ENCODE data around the gene FAM20A. TPM values are rescaled to one million over a fixed set of nuclear protein-coding genes. Genes with fewer than 3 reads are reported as not detected.

Gene FAM20A
- total RNA-seq, 1 donor from 2014 or later: 15.6 TPM

- peaks cover 41% of the 10 kb centered on the region for H3K4me1 Mint-ChIP-seq (ENCODE audit: low read depth)
- peak; percentile 62 for DNase-seq (ENCODE audit: low spot score, unreplicated experiment)
These were observed 89.4 kb downstream of the FAM20A start for GRCh38 chr17:68511671-68512246.

GRCh38 chr17:68511254-68511670 lies 89.9 kb downstream of the FAM20A start:
- H3K36me3 Mint-ChIP-seq (ENCODE audit: insufficient read depth): peaks cover 8% of the 10 kb centered on the region
- no peak for DNase-seq (ENCODE audit: low spot score, unreplicated experiment)
- TF ChIP-seq CTCF (IDR thresholded peaks at IDR 0.05; ENCODE audit: unreplicated experiment): peak; percentile 24
- H3K27ac Mint-ChIP-seq: peak overlapping the region; percentile 91
- peak overlapping the region; percentile 77 for H3K4me3 Mint-ChIP-seq (ENCODE audit: low read depth)
- no peaks in the 10 kb centered on the region for H3K27me3 Mint-ChIP-seq
- no peaks in the 10 kb centered on the region for H3K9me3 Mint-ChIP-seq (ENCODE audit: low read depth)
- H3K4me1 Mint-ChIP-seq (ENCODE audit: low read depth): peaks cover 39% of the 10 kb centered on the region

More at GRCh38 chr17:68511671-68512246, 89.4 kb downstream of the FAM20A start:
- no peak for TF ChIP-seq CTCF (IDR thresholded peaks at IDR 0.05; ENCODE audit: unreplicated experiment)
- peak overlapping the region; percentile 98 for H3K27ac Mint-ChIP-seq
- H3K27me3 Mint-ChIP-seq: no peaks in the 10 kb centered on the region
- peak overlapping the region; percentile 99 for H3K4me3 Mint-ChIP-seq (ENCODE audit: low read depth)
- peaks cover 10% of the 10 kb centered on the region for H3K36me3 Mint-ChIP-seq (ENCODE audit: insufficient read depth)
- H3K9me3 Mint-ChIP-seq (ENCODE audit: low read depth): no peaks in the 10 kb centered on the region

- no peak for DNase-seq (ENCODE audit: low spot score, unreplicated experiment)
- Mint-ChIP-seq H3K9me3 (ENCODE audit: low read depth) (no peaks in the 10 kb centered on the region), H3K27me3 (no peaks in the 10 kb centered on the region), H3K27ac (no peak overlapping the region), H3K36me3 (ENCODE audit: insufficient read depth) (no peaks in the 10 kb centered on the region), H3K4me1 (ENCODE audit: low read depth) (peaks cover 29% of the 10 kb centered on the region), H3K4me3 (ENCODE audit: low read depth) (no peak overlapping the region)
- TF ChIP-seq CTCF (IDR thresholded peaks at IDR 0.05; ENCODE audit: unreplicated experiment): no peak
These were observed 91.8 kb downstream of the FAM20A start for GRCh38 chr17:68509141-68510057.

GRCh38 chr17:68507576-68507975 lies 93.6 kb downstream of the FAM20A start:
- Mint-ChIP-seq H3K36me3 (ENCODE audit: insufficient read depth) (no peaks in the 10 kb centered on the region), H3K4me3 (ENCODE audit: low read depth) (no peak overlapping the region), H3K9me3 (ENCODE audit: low read depth) (no peaks in the 10 kb centered on the region), H3K27me3 (no peaks in the 10 kb centered on the region), H3K27ac (no peak overlapping the region), H3K4me1 (ENCODE audit: low read depth) (peaks cover 18% of the 10 kb centered on the region)
- TF ChIP-seq CTCF (IDR thresholded peaks at IDR 0.05; ENCODE audit: unreplicated experiment): no peak
- DNase-seq (ENCODE audit: low spot score, unreplicated experiment): no peak

- Mint-ChIP-seq H3K27me3 (peaks cover 6% of the 10 kb centered on the region), H3K9me3 (ENCODE audit: low read depth) (no peaks in the 10 kb centered on the region), H3K27ac (no peak overlapping the region), H3K4me3 (ENCODE audit: low read depth) (no peak overlapping the region), H3K4me1 (ENCODE audit: low read depth) (peaks cover 11% of the 10 kb centered on the region), H3K36me3 (ENCODE audit: insufficient read depth) (no peaks in the 10 kb centered on the region)
- DNase-seq (ENCODE audit: low spot score, unreplicated experiment): no peak
- TF ChIP-seq CTCF (IDR thresholded peaks at IDR 0.05; ENCODE audit: unreplicated experiment): no peak
These were observed 95.2 kb downstream of the FAM20A start for GRCh38 chr17:68505951-68506350.

All from progenitor cell of endocrine pancreas (in vitro differentiated cells).